Activated CD4-positive, CD25-positive, alpha-beta regulatory T cell treated with anti-CD3 and anti-CD28 coated beads, Interleukin-2, amount 50 U/mL, for 72 hours (primary cell): ENCODE data around the gene EML3.
"Not testable (repeated sequence)": the region's sequence is repeated elsewhere in the genome, so short reads cannot be mapped to it uniquely, and the experiment has no call there.

Experiments
- DNase-seq: peaks from one replicate; pipeline ENCODE4 v3.0.0; 2021

Gene EML3

DNA sequence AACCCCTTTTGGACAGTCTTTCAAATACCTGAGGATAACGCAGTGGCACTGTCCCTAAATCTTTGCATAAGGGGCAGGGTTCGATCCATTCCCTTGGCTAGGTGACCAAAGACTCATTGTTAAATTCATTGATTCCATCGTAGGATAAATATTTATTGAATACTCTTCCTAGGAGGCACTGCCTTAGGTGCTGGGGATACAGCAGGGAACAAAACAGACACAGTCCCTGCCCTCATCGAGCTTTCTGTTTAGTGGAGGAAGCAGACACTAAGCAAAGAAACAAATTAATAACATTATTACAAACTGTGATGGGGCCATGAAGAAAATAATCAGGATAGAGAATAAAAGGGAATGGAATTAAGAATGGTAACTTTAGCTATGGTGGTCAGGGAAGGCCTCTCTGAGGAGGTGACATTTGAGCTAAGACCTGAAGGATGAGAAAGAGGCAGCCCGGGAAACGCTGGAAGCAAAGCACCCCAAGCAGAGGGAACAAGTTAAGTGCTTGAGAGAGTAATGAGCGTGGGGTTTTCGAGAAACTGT is 8.5 kb upstream of the EML3 start:
- no peak for DNase-seq

- DNase-seq = not testable (repeated sequence)
Observed at GRCh38 chr11:62616957-62617356, 4.4 kb upstream of the EML3 start.

- no peak for DNase-seq
Observed at GRCh38 chr11:62615521-62615920, 2.9 kb upstream of the EML3 start.

GRCh38 chr11:62614275-62614674 is 1.7 kb upstream of the EML3 start:
- no peak for DNase-seq

DNA sequence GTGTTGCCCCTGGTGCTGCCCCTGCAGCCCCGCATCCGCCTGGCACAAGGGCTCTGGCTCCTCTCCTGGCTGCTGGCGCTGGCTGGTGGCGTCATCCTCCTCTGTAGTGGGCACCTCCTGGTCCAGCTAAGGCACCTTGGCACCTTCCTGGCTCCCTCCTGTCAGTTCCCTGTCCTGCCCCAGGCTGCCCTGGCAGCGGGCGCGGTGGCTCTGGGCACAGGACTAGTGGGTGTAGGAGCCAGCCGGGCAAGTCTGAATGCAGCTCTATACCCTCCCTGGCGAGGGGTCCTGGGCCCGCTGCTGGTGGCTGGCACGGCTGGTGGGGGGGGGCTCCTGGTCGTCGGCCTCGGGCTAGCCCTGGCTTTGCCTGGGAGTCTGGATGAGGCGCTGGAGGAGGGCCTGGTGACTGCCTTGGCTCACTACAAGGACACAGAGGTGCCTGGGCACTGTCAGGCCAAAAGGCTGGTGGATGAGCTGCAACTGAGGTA is 760 bp upstream of the EML3 start:
- DNase-seq = peak; percentile 35

DNA sequence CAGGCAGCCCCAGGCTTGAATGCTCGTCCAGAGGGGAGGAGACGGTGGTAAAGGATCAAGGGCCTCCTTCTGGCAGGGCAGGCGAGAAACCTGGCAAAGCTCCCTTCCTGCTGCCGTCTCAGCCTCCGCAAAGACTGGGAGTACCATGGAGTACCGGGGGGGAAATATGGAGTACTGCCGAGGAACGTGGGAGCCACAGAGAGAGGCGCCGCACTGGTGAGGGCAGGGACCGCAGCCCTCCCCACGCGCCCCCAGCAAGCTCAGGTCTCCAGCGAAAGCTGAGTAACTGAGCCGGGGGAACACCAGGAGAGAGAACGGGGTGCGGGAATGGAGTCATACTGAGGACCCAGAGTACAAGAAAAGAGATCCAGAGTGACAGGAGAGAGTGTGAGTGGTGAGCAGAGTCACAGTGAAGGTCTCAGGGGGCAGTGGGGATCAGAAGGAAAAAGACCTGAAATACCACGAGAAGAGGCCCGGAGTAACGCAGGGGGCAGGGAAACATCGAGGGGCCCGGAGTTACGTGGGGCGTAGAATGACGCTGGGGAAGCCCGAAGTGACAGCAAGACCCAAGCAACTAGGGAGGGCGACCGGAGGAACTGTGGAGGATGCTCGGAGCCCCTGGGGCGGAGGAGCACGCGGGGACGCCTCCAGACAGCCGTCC is 740 bp downstream of the EML3 start:
- peak; percentile 50 for DNase-seq

GRCh38 chr11:62610814-62611704 is 1.5 kb downstream of the EML3 start:
- no peak for DNase-seq

GRCh38 chr11:62610403-62610802 is 2.2 kb downstream of the EML3 start:
- no peak for DNase-seq

GRCh38 chr11:62608776-62609175 is 3.8 kb downstream of the EML3 start:
- no peak for DNase-seq

- no peak for DNase-seq
Observed at GRCh38 chr11:62607714-62608113, 4.9 kb downstream of the EML3 start.

GRCh38 chr11:62605902-62606301 is 6.7 kb downstream of the EML3 start:
- no peak for DNase-seq

GRCh38 chr11:62605467-62605866 is 7.1 kb downstream of the EML3 start:
- DNase-seq = no peak

GRCh38 chr11:62604460-62605120 is 8.0 kb downstream of the EML3 start:
- DNase-seq = no peak

DNA sequence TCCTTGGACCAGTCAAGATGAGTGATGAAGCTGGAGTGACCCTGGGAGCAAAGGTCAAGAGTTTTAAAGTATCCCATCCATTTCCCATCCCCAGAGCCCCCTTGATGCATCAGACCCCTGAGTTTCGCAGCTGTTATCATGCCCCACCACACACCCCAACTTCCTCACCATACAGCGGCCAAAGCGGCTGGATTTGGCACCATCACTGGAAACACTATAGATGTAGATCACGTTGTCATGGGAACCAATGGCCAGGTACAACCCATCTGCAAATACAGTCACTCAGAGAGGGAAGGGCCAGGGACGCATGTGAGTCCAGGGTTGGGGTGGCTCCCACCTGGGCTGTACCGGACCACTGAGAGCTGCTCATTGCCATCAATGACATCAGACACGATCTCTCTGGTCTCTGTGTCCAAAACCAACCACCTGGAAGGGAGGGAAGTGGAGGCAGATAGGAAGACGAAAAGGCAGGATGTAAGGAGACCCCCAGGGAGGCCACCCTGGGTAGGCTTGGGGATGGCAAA is 8.7 kb downstream of the EML3 start:
- DNase-seq = no peak

GRCh38 chr11:62603072-62603408 is 9.5 kb downstream of the EML3 start:
- no peak for DNase-seq

DNA sequence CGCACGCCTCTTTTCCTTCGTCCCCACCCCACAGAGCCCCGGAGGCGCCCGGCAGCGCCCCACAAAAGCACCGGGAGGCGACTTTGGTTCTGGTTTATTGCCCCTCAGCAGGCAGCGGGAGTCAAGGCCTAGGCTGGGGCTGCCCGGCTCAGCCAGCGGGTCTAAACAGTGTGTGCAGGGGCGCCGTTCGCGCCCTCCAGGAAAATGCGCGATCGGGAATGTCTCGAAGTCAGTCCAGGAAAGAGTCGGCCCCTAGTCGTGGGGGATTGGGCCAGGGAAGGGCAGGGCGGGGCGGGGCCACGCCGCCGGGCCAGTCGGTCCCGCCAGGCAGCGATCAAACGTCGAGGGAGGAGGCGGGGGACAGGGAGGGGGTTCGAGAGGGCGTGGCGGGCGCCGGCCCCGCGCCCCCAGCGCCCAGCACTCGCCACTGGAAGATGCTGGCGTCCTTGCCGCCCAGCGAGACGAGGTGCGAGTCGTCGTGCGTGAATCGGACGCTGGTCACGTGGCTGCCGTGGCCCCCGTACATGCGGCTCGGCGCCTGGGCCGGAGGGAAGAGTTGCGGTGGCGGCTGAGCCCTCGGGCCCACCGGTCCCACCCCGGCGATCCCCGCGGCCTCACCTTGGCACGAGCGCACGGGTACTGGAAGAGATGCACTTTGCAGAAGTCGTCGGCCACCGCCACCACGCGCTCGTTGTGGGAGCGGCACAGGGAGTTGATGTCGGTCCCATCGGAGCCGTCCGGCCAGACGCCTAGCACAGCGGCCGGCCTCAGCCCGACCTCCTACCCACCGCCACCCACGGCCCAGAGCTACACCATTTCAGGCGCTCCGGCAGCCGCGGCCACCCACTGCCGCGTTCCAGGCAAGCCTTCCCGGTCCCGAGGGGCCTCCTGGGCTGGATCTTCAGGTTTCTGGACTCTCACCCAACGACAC is 10.2 kb downstream of the EML3 start:
- peak; percentile 50 for DNase-seq

DNA sequence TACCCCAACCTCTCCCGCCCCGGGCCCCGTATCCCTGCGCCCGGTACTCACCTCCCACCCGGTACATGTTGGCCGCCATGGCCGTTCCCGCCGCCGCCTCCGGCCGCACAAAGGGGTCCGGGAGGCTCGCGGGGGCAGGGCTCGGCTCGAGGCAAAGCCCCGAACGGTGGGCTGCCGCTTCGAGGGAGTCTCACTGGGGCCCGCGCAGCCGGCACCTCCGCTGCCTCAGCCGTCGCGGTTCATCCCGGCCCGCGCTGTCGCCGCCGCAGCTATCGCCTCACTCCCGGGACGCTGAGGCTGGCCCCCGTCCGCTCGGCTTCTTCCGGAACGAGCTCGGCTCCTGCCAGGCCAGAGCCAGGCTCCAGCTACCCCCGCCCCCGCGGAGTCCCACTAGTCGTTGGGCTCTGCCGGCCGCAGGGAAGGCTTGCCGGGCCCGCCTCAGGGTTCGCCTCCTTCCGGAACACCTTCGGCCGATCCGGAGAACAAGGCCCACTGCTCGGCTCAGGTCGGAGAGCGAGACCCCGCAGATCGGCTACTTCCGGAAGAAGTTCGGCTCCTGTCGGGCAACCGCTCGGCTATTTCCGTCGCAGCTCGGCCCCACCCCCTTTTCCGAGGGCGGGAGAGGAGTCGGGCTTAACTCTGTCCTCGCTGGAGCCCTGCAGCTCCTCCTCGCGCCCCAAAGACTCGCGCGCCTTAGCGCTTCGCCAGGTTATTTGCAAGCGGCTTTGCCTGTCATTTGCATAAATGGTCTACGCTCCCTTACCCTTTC is 11.0 kb downstream of the EML3 start, which contains the start of gene MTA2:
MTA2 (minus strand) TSS at position 494 of the 769 bp plus-strand sequence; CDS start at position 79, 415 bp downstream.
- peak; percentile 100 for DNase-seq

DNA sequence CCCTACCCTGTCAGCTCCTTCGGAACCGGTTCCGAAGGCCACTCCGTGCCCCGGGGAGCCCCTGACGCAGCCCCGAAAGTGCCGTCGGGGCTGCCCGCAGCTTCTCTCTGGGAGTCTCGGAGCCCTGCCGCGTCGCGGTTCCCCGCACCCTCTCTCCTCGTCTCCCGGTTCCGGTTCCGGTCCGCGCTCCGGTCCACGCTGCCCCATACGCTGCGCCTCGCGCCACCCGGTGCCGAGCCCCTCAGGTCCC is 11.5 kb downstream of the EML3 start:
- DNase-seq = no peak

GRCh38 chr11:62600367-62601121 is 12.0 kb downstream of the EML3 start:
- DNase-seq = no peak

- no peak for DNase-seq
Observed at GRCh38 chr11:62599901-62600300, 12.7 kb downstream of the EML3 start.
